GM18858 (cell line): ENCODE measurements around the gene WIPF3.

Experiments
- ATAC-seq: cut with Tn5 transposase; IDR thresholded peaks from one replicate; pipeline ENCODE4 v1.9.1; 2021; ENCODE audit not compliant: unreplicated experiment

The WIPF3 gene

DNA sequence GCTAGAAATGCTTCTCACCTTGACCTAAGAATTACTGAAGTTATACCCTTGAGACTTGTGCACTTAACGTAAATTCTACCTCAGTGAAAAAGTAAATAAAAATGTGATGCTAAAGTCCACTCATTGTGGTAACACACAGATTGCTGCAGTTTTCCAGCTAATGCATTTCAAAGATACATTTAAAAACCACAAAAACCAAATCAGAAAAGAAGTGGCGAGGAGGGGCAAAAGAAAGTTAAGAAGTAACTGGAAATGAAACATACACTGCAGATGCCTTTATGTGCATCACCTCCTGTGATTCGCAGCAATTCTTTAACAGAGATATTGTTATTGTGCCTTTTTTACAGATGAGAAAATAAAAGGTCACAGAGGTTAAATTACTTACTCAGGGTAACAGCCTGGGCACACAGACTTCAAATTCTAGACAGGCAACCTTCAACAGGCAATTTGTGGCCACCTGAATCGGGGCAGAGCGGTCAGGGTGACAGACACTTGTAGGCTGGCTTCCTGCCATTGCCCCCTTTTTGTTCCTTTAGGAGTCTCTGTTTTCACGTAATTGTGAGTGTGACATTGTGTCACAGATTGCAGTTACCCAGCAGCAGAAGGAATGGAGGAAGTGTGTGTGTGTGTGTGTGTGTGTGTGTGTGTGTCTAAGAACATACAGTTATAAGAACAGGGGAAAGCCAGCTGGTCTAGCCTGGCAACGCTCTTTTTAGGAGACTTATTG, 1.9 kb downstream of the WIPF3 start:
- ATAC-seq = no peak

DNA sequence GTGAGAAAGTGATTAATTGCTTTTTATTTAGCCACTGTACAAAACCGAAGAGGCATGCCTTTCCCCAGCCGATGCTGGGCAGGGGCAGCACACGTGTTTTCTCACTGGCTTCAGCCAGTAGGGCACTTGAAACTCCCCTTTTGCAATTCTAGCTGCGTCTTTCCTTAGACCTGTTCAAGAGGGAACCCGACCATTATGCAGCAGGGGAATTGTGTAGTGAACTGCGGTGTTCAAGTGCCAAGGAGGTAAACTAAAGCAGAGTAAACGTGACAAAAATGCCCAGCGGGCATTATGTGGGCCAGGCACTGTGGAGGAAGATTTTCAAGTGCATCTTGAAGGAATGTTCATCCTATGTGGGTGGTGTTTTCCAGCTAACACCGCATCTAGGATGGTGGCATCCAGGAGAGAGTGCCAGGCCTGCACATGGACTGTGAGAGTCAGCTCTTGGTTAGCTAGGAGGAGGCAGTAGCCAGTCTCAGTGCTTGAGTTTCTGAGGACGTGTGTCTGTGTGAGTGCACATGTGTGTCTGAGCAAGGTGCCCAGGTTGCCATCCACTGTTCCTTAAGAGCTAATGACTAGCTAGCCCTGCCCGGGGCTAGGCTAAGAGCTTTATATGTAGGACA, 3.3 kb downstream of the WIPF3 start:
- ATAC-seq = no peak

DNA sequence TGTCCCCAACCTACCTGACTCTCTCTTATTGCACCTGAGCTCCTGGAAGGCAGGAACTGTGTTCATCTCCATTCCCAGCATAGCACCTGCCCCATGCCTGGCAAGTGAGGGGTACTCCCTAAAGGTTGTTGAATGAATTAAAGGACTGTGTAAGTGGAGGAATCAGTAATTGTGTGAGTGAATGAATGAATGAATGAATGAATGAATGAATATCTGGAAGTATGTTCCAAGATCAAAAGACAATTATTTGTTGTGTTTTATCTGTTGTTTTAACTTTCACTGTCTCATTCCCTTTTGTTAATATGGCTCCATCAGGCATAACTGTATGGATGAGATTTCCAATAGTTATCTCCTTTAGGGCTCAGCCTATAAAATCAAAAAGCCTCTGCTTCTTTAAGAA, 4.0 kb downstream of the WIPF3 start:
- ATAC-seq = no peak

DNA sequence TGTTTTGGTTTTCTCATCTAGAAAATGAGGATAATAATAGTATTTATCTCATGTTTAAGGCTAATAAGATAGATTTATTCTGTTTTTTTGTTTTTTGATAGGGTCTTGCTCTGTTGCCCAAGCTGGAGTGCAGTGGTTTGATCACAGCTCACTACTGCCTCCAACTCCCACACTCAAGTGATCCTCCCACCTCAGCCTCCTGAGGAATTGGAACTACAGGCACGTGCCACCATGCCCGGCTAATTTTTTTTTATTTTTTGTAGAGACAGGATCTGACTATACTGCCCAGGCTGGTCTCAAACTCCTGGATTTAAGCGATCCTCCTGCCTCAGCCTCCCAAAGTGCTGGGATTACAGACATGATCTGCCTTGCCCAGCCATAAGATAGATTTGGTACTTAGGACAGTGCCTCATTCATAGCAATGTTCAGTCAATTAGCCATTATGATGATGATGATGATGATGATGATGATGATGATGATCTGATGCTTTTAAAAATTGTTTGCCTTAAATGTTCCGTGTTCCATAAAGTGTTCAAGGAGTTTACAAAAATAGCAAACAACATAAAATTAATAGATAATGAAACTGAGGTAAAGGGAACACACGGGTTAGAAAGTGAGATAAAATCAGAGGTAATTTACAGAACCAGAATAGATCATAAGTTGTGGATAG, 4.6 kb downstream of the WIPF3 start:
- ATAC-seq = no peak

DNA sequence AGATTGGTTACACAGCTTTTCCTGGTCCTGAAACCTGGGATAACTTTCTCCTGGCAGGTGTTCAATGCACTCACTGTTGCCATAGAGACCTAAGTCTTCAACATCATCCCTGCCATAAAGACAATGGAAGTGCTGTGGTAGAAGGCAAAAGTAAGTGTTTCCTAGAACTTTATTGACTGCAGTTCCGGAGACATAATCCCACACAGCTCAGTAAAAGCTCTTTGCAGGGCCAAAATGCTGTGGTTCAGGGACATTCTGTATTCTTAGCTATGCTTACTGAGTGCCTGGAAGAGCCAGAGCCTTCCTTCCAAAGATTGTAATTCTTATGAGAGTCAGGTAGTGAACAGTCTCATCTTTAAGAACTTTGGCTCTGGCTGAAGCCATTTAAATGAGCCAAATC, 5.3 kb downstream of the WIPF3 start:
- no peak for ATAC-seq

DNA sequence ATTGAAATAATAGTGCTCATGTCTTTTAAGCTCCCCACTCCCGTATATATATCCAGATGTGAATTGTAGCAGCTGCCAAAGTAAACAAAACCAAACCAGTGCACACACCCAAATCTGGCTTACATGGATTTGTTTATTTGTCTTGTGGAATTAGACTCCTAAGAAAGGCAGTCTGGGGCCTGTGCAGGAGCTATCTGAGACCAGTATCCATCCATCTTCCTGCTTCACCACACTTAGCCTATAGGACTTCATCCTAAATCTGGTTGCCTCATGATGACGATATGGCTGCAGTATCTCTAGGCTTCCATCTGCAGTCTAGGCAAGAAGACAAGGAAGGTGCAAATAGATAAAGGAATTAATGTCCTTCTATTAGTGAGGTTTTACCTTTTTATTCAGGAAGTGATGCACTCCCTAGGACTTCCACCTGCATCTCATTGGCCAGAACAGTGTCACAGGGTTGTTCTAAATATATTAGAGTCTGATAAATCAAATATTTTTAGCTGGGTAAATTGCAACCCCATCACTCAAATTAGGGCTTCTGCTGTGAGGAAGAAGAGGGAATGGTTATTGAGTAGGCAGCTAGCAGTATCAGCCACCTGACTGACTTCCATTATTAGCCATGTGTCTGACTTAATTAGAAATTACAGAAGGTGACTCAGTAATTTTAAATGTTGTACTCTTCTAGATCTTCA, 6.0 kb downstream of the WIPF3 start:
- no peak for ATAC-seq

DNA sequence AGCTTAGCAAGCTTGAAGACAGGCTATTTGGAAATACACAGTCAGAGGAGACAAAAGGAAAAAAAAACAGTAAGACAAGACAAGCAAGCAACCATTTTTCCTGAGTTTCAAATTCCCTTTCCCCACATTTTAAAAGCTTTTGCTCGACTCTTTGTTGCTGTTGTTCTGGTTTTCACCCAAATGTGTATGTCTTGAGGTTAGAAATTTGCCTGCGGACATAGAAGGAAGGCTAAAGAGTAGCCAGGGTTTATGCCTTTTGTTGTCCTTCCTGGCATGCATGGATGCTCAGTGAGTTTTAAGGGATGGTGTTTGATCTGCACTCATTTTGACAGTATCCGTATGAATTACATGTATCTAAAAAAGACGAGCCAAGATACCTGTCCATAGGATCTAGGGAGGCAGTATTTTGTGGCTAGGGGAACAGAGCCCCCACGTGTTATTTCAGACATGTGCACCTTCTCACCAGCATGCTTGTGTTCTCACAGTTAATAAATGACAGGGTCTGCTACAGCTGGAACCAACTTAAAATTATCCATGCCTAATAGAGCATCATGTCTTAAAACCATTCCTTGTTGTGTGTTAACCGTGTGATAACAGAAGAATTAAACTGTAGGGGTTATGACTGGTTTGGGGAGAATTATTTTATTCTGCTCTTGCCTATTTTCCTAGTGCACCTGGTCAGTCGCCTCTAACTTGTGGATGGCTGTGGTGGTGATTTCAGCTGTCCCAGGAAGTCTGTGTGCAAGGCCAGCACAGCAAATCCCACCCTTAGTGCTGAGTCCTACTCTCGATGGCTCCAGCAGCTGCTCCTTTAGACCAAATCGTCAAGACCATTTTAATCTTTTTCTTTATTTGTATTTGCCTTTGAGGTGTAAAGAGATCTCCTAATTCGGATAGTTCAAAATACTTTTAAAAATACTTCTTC, 9.1 kb downstream of the WIPF3 start:
- no peak for ATAC-seq

DNA sequence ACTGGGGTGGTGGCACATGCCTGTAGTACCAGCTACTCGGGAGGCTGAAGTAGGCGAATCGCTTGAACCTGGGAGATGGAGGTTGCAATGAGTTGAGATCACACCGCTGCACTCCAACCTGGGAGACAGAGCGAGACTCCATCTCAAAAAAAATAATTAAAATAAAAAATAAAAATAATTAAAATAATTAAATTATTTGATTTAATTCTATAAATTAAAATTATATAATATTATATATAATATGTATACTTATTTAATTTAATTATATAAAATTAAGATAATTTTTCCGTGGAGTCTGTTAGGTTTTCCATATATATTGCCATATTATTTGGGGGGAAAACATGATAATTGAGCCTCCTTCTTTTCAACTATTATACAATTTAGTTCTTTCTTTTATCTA, 12.0 kb downstream of the WIPF3 start:
- ATAC-seq = no peak

DNA sequence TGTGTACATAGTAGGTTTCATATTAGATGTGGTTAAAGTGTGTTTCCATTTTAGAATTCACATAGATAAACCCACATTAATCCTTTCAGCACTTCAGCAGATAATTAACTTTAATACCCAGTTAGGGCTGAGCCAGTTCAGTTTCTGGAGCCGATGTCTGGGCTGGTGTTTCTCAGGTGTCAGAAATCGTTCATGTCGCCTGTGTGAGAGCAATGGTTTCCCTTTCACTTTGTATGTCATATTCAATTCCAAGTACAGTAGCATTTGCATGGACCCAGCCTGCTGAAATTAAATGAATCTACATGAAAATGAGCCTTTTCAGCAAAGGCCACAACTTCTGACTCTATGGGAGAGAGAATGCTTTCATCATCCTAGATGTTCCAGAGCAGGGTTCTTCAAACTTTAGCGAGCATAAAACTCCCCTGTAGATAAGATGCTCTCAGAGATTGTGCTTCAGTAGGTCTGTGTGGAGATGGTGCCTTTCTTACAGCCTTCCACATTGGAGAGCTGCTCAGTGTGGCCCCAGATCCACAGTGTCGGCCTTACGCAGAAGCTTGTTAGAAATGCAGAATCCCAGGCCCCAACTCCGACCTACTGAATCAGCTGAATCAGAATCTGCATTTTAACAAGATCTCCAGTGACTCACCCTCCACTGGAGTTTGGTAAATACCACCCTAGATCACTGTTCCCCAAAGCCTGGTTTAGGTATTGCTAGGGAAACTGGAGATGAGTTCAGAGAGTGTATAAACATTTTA, 19.6 kb downstream of the WIPF3 start:
- peak; percentile 66 for ATAC-seq

DNA sequence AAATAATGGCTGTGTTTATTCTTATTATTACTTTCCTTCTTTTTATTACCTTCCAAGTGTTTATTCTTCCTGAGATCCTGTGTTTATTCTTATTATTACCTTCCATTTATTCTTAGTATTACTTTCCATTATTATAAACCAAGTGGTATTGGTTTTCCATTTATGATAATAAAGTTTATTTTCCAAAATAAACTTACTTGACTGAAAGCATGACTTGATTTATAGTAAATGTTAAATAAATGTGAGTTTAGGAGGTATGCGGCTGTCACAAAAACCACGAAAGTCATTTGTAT, 20.2 kb downstream of the WIPF3 start:
- ATAC-seq = no peak

DNA sequence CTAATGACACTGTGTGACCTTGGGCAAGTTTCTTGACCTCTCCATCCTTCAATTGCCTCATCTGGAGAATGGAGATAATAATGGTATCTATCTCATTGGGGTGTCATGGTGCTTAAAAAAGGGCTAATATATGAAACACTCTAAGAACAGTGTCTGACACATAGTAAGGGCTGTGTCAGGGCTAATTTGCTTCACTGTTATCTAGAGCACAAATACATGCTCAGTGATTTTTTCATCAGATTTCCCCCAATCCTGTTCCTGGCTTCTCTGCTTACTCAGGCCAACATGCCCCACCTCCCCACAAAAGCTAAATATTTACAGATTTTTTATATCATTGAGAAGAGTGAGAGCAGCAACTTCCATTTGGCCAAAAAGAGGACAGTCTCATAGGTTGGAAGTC, 20.6 kb downstream of the WIPF3 start:
- no peak for ATAC-seq

DNA sequence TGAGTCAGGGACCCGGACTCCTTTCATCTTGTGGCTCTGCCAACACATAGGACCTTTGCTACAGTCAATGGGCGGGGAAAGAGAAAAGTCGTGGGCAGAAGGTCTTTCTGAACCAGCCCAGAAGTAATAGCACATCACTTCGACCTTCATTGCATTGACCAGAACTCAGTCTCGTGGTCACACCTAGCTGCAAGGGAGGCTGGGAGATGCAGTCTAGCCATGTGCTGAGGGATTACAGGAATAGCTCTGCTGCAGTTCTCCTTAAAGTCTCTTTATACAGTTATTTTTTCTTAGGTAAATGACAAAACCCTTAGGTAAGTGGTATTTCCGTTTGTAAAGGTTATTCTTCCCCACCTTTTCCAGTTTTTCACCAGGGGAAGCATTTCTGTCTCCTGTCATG, 25.4 kb downstream of the WIPF3 start:
- no peak for ATAC-seq

DNA sequence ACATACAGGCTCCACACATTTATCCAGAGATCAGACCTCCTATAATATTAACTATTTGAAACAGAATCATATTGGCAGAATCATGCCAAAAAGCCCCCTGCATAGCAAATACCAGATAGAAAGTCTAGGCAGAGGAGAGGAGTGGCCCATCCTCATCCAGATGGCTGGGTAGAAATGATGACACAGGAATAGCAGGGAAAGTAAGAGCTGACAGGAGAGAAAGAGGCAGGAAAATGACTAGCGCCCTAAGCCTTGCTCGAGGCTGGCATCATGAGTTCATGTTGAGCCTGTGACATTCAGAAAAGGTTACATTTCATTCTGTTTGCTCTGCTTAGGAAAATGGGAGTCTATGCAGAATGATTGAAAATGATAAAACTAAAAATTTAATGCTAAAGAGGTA, 27.6 kb downstream of the WIPF3 start:
- no peak for ATAC-seq

DNA sequence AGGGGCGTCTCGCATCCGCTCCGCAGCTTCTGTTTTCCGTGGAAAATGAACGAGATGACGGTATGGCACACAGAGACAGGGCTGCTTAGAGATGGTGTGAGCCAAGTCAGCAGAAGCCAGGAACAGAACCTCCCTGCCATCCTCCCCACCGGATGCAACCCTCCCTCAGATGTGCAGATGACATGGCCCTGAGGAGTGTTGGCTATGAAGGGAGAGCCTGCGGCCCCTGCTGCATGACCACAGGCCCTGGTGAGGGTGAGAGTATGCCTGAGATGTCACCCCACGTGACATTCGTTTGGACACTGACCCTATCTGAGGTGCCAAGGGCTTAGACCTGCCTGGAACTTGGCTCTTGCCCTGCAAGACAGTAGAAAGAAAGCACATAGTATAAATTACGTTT, 29.4 kb downstream of the WIPF3 start:
- ATAC-seq = no peak

DNA sequence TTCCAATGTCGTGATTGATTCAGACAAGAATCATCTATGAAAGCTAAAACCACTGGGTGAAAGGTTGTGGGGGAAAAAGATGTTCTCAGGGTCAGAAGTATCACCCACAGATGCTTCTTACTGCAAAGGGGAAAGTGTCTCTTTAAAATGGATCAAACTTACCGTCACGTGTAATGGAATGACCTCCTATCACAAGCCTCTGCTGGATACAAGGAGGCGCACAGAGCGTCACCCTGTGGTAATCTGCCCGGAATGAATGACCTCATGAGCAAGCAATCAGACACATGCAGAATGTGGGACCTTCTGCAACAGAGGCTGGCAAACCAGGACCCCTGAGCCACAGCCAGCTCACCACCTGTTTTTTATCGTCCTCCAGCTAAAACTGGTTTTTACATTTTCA, 33.0 kb downstream of the WIPF3 start:
- ATAC-seq = no peak

DNA sequence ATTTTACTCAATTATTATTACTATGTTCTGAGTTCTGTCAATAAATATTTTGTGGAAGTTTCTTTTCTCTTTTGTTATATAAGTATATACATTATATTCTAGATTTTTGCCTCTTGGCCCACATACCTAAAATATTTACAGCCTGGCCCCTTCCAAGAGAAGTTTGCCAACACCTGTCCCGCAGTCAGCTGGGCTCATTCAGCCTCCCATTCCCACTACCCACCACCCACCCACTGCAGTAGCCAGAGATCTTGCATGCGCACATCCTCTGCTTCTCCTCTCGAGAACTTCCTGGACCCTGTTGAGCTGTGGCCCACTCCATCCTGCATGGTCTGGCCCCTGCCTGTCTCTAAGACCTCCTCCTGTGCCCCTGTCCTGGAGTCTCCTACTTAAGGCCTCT, 33.6 kb downstream of the WIPF3 start:
- no peak for ATAC-seq

DNA sequence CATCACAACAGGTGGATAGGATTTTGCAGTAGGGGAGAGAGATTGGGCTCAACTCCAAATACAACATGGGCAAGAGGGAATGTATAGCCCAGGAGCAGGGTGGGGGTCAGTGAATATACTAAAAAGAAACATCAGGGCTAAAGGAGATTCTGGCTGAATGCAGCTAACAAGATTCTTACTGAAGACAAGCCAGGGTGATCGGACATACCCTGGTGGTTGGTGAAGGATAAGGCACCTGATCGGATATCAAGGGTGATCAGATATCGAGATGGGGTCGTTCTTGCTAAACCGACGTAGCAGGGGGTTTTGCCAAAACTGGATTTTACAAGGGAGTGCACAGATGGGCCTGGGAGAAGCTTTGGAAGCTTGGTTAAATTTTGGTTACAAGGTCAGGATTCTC, 34.4 kb downstream of the WIPF3 start:
- no peak for ATAC-seq

DNA sequence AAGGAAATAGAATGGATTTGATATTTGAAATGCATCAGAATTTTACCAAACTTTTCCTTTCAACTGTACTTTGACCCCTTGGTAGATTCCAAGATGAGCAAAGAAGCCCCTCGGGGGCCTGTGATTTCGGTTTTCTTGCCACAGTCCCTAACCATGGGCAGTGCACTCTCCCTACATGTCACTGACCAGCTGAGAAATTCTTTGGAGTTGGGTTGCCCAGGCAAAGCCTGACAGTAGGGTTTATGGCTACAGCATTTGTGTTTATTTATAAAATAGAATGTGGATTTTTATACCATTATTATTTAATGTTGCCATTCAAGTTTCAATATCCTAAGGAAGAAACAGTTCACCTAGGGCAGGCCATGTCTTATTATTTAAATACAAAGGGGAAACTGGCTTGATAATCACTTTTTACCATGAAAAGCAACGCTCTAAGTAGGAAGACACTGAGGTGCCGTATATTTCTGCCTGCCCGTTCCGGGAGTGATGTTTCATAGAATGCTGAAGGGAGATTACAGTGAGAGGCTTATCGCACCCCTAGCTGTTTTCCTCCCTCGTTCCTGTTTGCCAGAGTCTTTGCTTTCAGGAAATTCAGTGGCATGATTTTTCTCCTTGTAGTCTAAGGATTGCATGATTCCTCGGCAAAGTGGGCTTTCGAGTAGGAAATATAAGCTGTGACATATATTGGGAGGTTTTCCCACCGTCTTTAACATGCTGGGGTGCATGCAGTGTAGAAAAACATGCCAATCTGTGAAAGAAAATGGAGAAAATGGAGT, 35.8 kb downstream of the WIPF3 start:
- no peak for ATAC-seq

DNA sequence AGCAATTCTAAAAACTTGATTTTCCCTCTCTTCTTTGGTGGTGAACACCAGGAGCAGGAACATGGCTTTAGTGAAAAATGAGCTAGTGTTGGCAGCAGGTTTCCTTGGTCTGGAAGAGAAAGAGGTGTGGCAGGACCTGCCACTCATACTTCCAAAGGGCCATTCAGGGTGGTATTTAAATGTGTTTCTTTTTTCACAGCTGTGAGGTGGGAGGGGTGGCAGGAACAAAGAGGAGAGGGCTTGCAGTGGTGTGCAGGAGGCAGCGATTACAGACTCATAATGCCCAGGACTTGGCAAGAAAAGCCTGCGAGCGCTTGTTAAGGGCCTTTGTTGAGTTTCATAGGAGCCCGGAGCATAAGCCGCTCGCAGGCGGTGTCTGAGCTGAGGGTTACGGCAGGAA, 36.8 kb downstream of the WIPF3 start:
- no peak for ATAC-seq

DNA sequence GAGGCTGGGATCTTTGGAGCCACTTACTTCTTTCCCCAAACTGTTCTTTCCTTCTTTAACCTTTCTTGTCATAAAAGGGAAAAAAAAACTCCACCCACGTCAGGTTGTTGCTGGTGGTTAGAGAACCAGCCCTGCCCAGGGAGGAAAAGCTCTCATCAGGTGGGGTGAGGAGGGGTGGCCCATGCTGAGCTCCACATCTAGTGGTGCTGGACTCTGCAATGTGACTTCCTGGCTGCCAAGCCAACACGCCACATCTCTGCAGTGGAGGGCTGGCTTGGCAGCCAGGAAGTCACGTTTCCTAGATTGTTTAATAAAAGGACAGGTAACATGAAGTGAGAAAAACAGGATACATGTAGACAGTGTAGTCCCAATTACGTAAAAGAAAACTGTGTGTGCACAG, 37.4 kb downstream of the WIPF3 start:
- ATAC-seq = no peak
